ENCODE data around the gene BTF3.

GRCh38 chr5:73528248-73528647, 30.0 kb downstream of the BTF3 start:
- no peak for TF ChIP-seq CTCF (IDR thresholded peaks at IDR 0.05)
- TF ChIP-seq POLR2A (IDR thresholded peaks at IDR 0.05), result no peak
- no peak for TF ChIP-seq EP300 (IDR thresholded peaks at IDR 0.05)
- no peak for TF ChIP-seq POLR2AphosphoS5 (IDR thresholded peaks at IDR 0.05)

Data from upper lobe of left lung (tissue), 4 donors.